Fibroblast of skin of scalp (primary cell): ENCODE results near the gene PCDHB7. TPM values are rescaled to one million over a fixed set of nuclear protein-coding genes. Genes with fewer than 3 reads are reported as not detected.
"Not testable (repeated sequence)": the region's sequence is repeated elsewhere in the genome, so short reads cannot be mapped to it uniquely, and the experiment has no call there.

Source experiments
- DNase-seq: peaks from one replicate; pipeline ENCODE4 v3.0.0-alpha.2; 2013
- polyA plus RNA-seq, 2 experiments: library from polyadenylated mRNA; unstranded; fragments of 120-200 nt; gene quantifications; one replicate each; pipeline ENCODE4 v1.2.1, GENCODE V29; 2013; ENCODE audit not compliant: insufficient read length in 2 of 2

The PCDHB7 gene
- polyA plus RNA-seq (2013, experiment 1 of 2; ENCODE audit: insufficient read length) = 0.65 TPM
- 0.71 TPM for polyA plus RNA-seq (2013, experiment 2 of 2; ENCODE audit: insufficient read length)

GRCh38 chr5:141172381-141173204 is at the start of gene PCDHB7:
Gene PCDHB7, plus strand, starts transcription at chr5:141172644. Its CDS starts 192 bp downstream, at chr5:141172836.
- DNase-seq = peak; percentile 24

- not testable (repeated sequence) for DNase-seq
Measured at GRCh38 chr5:141123396-141124135, 48.9 kb upstream of the PCDHB7 start.

GRCh38 chr5:141127305-141127704 is 45.1 kb upstream of the PCDHB7 start:
- no peak for DNase-seq

- peak; percentile 19 for DNase-seq
Measured at GRCh38 chr5:141135030-141135717, 37.3 kb upstream of the PCDHB7 start, which contains the start of gene PCDHB5. Gene PCDHB5, plus strand, starts transcription at chr5:141135206. Its CDS starts 229 bp downstream, at chr5:141135435.

GRCh38 chr5:141135718-141136266 is 36.7 kb upstream of the PCDHB7 start:
- DNase-seq = no peak

GRCh38 chr5:141137346-141137745 is 35.1 kb upstream of the PCDHB7 start:
- DNase-seq = not testable (repeated sequence)

- peak; percentile 6 for DNase-seq
Measured at GRCh38 chr5:141149812-141150211, 22.6 kb upstream of the PCDHB7 start, which contains the start of gene PCDHB6. Gene PCDHB6, plus strand, starts transcription at chr5:141150057. Its CDS starts 201 bp downstream, at chr5:141150258.

GRCh38 chr5:141150224-141150992 is 22.0 kb upstream of the PCDHB7 start:
- DNase-seq = no peak

- DNase-seq = no peak
Measured at GRCh38 chr5:141150993-141151325, 21.5 kb upstream of the PCDHB7 start.

GRCh38 chr5:141151632-141152031 is 20.8 kb upstream of the PCDHB7 start:
- not testable (repeated sequence) for DNase-seq

GRCh38 chr5:141152096-141152495 is 20.3 kb upstream of the PCDHB7 start:
- not testable (repeated sequence) for DNase-seq

- DNase-seq = no peak
Measured at GRCh38 chr5:141155540-141156374, 16.7 kb upstream of the PCDHB7 start.

- not testable (repeated sequence) for DNase-seq
Measured at GRCh38 chr5:141157356-141157755, 15.1 kb upstream of the PCDHB7 start.

- DNase-seq = not testable (repeated sequence)
Measured at GRCh38 chr5:141157901-141158300, 14.5 kb upstream of the PCDHB7 start.

GRCh38 chr5:141174291-141175104 is 2.1 kb downstream of the PCDHB7 start:
- not testable (repeated sequence) for DNase-seq

GRCh38 chr5:141175933-141176332 is 3.5 kb downstream of the PCDHB7 start:
- DNase-seq = no peak

- not testable (repeated sequence) for DNase-seq
Measured at GRCh38 chr5:141177577-141178191, 5.2 kb downstream of the PCDHB7 start, which contains the start of gene PCDHB8. Gene PCDHB8, plus strand, starts transcription at chr5:141177790. Its CDS starts 245 bp downstream, at chr5:141178035.

GRCh38 chr5:141179371-141179770 is 6.9 kb downstream of the PCDHB7 start:
- DNase-seq = not testable (repeated sequence)

- DNase-seq = not testable (repeated sequence)
Measured at GRCh38 chr5:141179876-141180275, 7.4 kb downstream of the PCDHB7 start.
